Cardiac muscle cell (in vitro differentiated cells and primary cell): Measurements from ENCODE around the gene C6. TPM values are rescaled to one million over a fixed set of nuclear protein-coding genes. Genes with fewer than 3 reads are reported as not detected.

Experiments
- DNase-seq, 2 donors: peaks; one replicate each; pipeline versions ENCODE4 v3.0.0 to v3.0.0-alpha.2; 2010 to 2017; ENCODE audit warnings: low read depth in 1 of 2, low spot score in 1 of 2
- H3K27ac ChIP-seq: fragments of 200-600 bp; sonication (generic); 2 replicates; pipeline ENCODE4 v1.5.1; 2016
- H3K27me3 ChIP-seq: fragments of 200-600 bp; sonication (generic); 2 replicates; pipeline ENCODE4 v1.6.0; 2016; ENCODE audit warnings: control low read depth
- H3K36me3 ChIP-seq: fragments of 200-600 bp; sonication (generic); 2 replicates; pipeline ENCODE4 v1.5.1; 2016; ENCODE audit warnings: control low read depth
- H3K4me1 ChIP-seq: fragments of 200-600 bp; sonication (generic); 2 replicates; pipeline ENCODE4 v1.8.1; 2017; ENCODE audit warnings: low read depth, mild to moderate bottlenecking, mixed run types
- H3K4me3 ChIP-seq: fragments of 200-600 bp; sonication (generic); 2 replicates; pipeline ENCODE4 v1.5.1; 2016; ENCODE audit warnings: mild to moderate bottlenecking
- H3K9me3 ChIP-seq: fragments of 200-600 bp; sonication (generic); 2 replicates; pipeline ENCODE4 v1.5.1; 2017; ENCODE audit warnings: low read depth, mild to moderate bottlenecking, control low read depth
- polyA plus RNA-seq: library from polyadenylated mRNA; unstranded; fragments of >200 nt; fragmentation: Nextera tagmentation; extraction: Ambion mirVana; gene quantifications from 2 replicates; pipeline ENCODE4 v1.2.1, GENCODE V29; 2016
- total RNA-seq: library from RNA; depleted of rRNA; stranded (reverse); fragments of >200 nt; gene quantifications from 2 replicates; pipeline ENCODE4 v1.2.3, GENCODE V29; 2016
- TF ChIP-seq, protein P1 (sequence below): IDR thresholded peaks from 2 replicates; pipeline ENCODE4 v1.5.1; 2012; ENCODE audit warnings: low read depth, mild to moderate bottlenecking, low read length

Gene C6
- total and polyA plus RNA-seq, 2 experiments from 2014 or later, result 0.27 TPM

GRCh38 chr5:41109186-41109585 is 104.1 kb downstream of the C6 start:
- H3K36me3 ChIP-seq, result no peaks in the 10 kb centered on the region
- no peaks in the 10 kb centered on the region for H3K4me1 ChIP-seq
- no peak overlapping the region for H3K4me3 ChIP-seq
- H3K27ac ChIP-seq, result no peak overlapping the region
- no peaks in the 10 kb centered on the region for H3K27me3 ChIP-seq
- TF ChIP-seq, protein P1, sequence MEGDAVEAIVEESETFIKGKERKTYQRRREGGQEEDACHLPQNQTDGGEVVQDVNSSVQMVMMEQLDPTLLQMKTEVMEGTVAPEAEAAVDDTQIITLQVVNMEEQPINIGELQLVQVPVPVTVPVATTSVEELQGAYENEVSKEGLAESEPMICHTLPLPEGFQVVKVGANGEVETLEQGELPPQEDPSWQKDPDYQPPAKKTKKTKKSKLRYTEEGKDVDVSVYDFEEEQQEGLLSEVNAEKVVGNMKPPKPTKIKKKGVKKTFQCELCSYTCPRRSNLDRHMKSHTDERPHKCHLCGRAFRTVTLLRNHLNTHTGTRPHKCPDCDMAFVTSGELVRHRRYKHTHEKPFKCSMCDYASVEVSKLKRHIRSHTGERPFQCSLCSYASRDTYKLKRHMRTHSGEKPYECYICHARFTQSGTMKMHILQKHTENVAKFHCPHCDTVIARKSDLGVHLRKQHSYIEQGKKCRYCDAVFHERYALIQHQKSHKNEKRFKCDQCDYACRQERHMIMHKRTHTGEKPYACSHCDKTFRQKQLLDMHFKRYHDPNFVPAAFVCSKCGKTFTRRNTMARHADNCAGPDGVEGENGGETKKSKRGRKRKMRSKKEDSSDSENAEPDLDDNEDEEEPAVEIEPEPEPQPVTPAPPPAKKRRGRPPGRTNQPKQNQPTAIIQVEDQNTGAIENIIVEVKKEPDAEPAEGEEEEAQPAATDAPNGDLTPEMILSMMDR, result no peak
- no peaks in the 10 kb centered on the region for H3K9me3 ChIP-seq
- DNase-seq, result no peak

DNA sequence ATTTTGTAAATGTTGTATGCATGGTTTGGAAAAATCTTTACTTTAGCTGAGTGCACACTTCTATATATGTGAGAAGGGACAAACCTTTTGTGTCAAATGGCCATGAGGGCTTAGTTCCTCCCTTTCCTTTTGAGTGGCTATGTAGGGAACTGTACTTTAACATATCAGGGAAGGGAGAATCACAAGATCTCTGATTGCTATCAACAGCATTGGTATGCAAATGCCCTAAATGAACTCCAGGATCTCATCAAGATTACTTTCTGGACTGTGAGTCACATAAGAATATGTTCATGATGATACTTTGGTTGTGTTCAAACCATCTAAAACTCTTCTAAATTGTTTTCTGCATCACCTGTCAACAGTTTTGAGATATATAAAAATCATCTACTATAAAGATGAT is 111.0 kb downstream of the C6 start:
- no peak overlapping the region for H3K4me3 ChIP-seq
- H3K4me1 ChIP-seq, result no peaks in the 10 kb centered on the region
- no peaks in the 10 kb centered on the region for H3K36me3 ChIP-seq
- TF ChIP-seq, protein P1, result no peak
- no peaks in the 10 kb centered on the region for H3K9me3 ChIP-seq
- no peak overlapping the region for H3K27ac ChIP-seq
- H3K27me3 ChIP-seq, result no peaks in the 10 kb centered on the region
- no peak for DNase-seq

DNA sequence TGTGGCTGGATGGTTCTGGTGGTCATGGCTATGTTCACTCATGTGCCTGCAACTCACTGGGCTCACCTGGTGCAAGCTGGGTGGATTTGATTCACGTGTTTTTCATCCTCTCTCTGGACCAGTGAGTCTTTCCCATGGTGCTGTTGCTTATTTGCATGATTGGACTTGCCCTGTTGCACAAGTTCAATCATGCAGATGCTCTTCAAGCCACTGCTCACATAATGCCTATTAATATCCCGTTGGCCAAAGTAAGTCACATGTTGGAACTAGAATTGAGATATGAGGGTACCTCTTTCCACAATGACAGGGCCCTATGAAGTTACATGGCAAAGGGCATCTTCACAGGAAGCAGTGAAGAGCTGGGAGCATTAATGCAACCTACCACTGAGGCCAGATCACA is 115.7 kb downstream of the C6 start:
- Histone ChIP-seq H3K27ac (no peak overlapping the region), H3K4me3 (no peak overlapping the region), H3K4me1 (no peaks in the 10 kb centered on the region), H3K36me3 (no peaks in the 10 kb centered on the region), H3K9me3 (no peaks in the 10 kb centered on the region), H3K27me3 (no peaks in the 10 kb centered on the region)
- no peak for DNase-seq
- TF ChIP-seq, protein P1, result no peak

- no peak overlapping the region for H3K27ac ChIP-seq
- H3K36me3 ChIP-seq, result no peaks in the 10 kb centered on the region
- no peaks in the 10 kb centered on the region for H3K4me1 ChIP-seq
- H3K9me3 ChIP-seq, result no peaks in the 10 kb centered on the region
- DNase-seq, result peak in 1 of 2 donors; percentile 20
- TF ChIP-seq, protein P1, result no peak
- no peaks in the 10 kb centered on the region for H3K27me3 ChIP-seq
- H3K4me3 ChIP-seq, result no peak overlapping the region
These were observed 117.8 kb downstream of the C6 start for GRCh38 chr5:41095324-41096101.

DNA sequence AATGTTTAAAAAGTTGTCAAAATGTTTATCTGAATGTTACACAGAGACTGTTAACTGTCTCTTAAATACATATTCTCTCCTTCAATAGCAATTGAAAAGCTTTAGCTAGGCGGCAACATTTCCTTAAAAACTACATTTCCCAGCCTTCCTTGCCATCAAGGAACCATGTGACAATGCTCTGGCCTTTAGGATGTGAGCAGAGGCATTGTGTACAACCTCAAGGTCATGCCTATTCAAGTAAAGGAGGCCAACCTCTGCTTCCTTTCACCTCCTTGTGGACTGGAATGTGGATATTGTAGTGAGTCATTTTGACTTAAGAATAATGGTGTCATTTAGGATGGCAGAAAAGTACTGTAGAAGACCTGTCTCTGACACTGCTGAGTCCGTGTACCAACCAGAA is 118.5 kb downstream of the C6 start:
- no peaks in the 10 kb centered on the region for H3K36me3 ChIP-seq
- no peaks in the 10 kb centered on the region for H3K27me3 ChIP-seq
- no peaks in the 10 kb centered on the region for H3K9me3 ChIP-seq
- H3K4me1 ChIP-seq, result no peaks in the 10 kb centered on the region
- H3K4me3 ChIP-seq, result no peak overlapping the region
- TF ChIP-seq, protein P1, result no peak
- no peak overlapping the region for H3K27ac ChIP-seq
- peak; percentile 4 to 51 for DNase-seq
